HepG2 (cell line): Measurements from ENCODE around the gene GTF2F2. TPM values are rescaled to one million over a fixed set of nuclear protein-coding genes. Genes with fewer than 3 reads are reported as not detected.

Experiments used
- ATAC-seq: fragments of 200-7000 bp; cut with Tn5 transposase; 3 replicates; pipeline ENCODE4 v1.9.1; 2020; ENCODE audit warnings: mild to moderate bottlenecking, moderate library complexity
- BruUV-seq: library from RNA; stranded (reverse); fragments of 400-500 nt; replicated peaks from 2 replicates; lab custom pipeline; 2021; lab: Mats Ljungman, UMichigan
- CTCF ChIA-PET: fragments of 300-600 bp; formaldehyde crosslinking; extraction: SDS; loops from one replicate; lab custom pipeline; 2021; ENCODE audit warnings: low total read pairs, inconsistent platforms, low intra/inter-chr PET ratio; lab: Yijun Ruan, JAX
- POLR2A ChIA-PET: fragments of 350-600 bp; sonication (Branson Sonifier 250); formaldehyde crosslinking; loops from one replicate; lab custom pipeline; 2020; ENCODE audit warnings: antibody characterized with exemption, inconsistent platforms; lab: Yijun Ruan, JAX
- DNase-seq: peaks from one replicate; pipeline ENCODE4 v3.0.0-alpha.2; 2015; ENCODE audit warnings: low spot score
- FAIRE-seq: peaks from 3 replicates; lab custom pipeline; 2011; peaks lifted over from hg19 to GRCh38; lab: Jason Lieb, UNC
- H2AFZ ChIP-seq: one replicate; pipeline ENCODE4 v1.6.1; 2011; ENCODE audit warnings: low read length, inconsistent platforms
- H3K27ac ChIP-seq: fragments of 300-600 bp; 3 replicates; pipeline ENCODE4 v1.8.0; 2011; ENCODE audit warnings: mixed run types, mild to moderate bottlenecking, mixed read lengths, low read length, inconsistent platforms; ENCODE audit not compliant: insufficient read depth; ENCODE audit errors: extremely low read length
- H3K27me3 ChIP-seq, 2 experiments: fragments of 200-600 bp in 1 of 2; 2 replicates in 1 of 2; 3 replicates in 1 of 2; pipeline versions ENCODE4 v1.6.0 to v1.8.0; 2011; ENCODE audit warnings: low read length in 2 of 2, mild to moderate bottlenecking in 2 of 2, moderate library complexity in 2 of 2, inconsistent platforms in 1 of 2; ENCODE audit not compliant: insufficient read depth in 2 of 2, control insufficient read depth in 1 of 2
- H3K36me3 ChIP-seq, 2 experiments: fragments of 200-600 bp in 1 of 2; replicated peaks in 1 of 2; 2 replicates in 1 of 2; 3 replicates in 1 of 2; pipeline versions ENCODE4 v1.5.1 to v1.8.0; 2011; ENCODE audit warnings: low read length in 2 of 2, inconsistent platforms in 1 of 2; ENCODE audit not compliant: insufficient read depth in 2 of 2, control insufficient read depth in 1 of 2
- H3K4me1 ChIP-seq: 2 replicates; pipeline ENCODE4 v1.5.1; 2012; ENCODE audit warnings: low read length, inconsistent platforms; ENCODE audit not compliant: insufficient read depth
- H3K4me2 ChIP-seq: 2 replicates; pipeline ENCODE4 v1.6.0; 2011; ENCODE audit warnings: low read depth, low read length, inconsistent platforms
- H3K4me3 ChIP-seq, 3 experiments: fragments of 200-600 bp in 1 of 3; sonication (generic), shearing (Covaris generic) in 1 of 3; replicated peaks in 1 of 3; 2 replicates each; pipeline ENCODE4 v1.5.1; 2011 to 2016; ENCODE audit warnings: low read length in 3 of 3, inconsistent platforms in 2 of 3, low read depth in 2 of 3, mild to moderate bottlenecking in 2 of 3, control low read depth in 1 of 3, mixed read lengths in 1 of 3; ENCODE audit not compliant: insufficient read depth in 1 of 3
- H3K79me2 ChIP-seq: one replicate; pipeline ENCODE4 v1.6.1; 2011; ENCODE audit warnings: low read length, inconsistent platforms; ENCODE audit not compliant: insufficient read depth
- H3K9ac ChIP-seq: 2 replicates; pipeline ENCODE4 v1.6.0; 2011; ENCODE audit warnings: mild to moderate bottlenecking, low read depth, low read length, inconsistent platforms; ENCODE audit not compliant: insufficient read depth
- H3K9me3 ChIP-seq: 2 replicates; pipeline ENCODE4 v1.5.1; 2012; ENCODE audit warnings: mild to moderate bottlenecking, low read length
- H4K20me1 ChIP-seq: 2 replicates; pipeline ENCODE4 v1.6.0; 2011; ENCODE audit warnings: inconsistent platforms, mild to moderate bottlenecking, low read length, moderate library complexity; ENCODE audit not compliant: insufficient read depth
- CEBPB ChIP-seq: IDR thresholded peaks from 2 replicates; pipeline ENCODE4 v1.6.1; 2011; ENCODE audit warnings: low read depth, low read length, improper control_type of control experiment, borderline replicate concordance
- CEBPG ChIP-seq: IDR thresholded peaks from 2 replicates; pipeline ENCODE4 v1.6.1; 2016
- HIVEP1 ChIP-seq: sonication (generic); formaldehyde crosslinking; IDR thresholded peaks from 2 replicates; pipeline ENCODE4 v1.4.0; 2020; ENCODE audit warnings: mild to moderate bottlenecking, missing genetic modification reagents
- MAFK ChIP-seq, 2 experiments: IDR thresholded peaks in 1 of 2; conservative IDR thresholded peaks in 1 of 2; 2 replicates each; pipeline ENCODE4 v1.6.1; 2011; ENCODE audit warnings: improper control_type of control experiment in 2 of 2, low read length in 2 of 2
- NFKBIZ ChIP-seq: IDR thresholded peaks from 2 replicates; pipeline ENCODE4 v1.6.1; 2018; ENCODE audit warnings: missing genetic modification reagents, missing compliant biosample characterization
- ZBTB7B ChIP-seq: sonication (generic); formaldehyde crosslinking; IDR thresholded peaks from 2 replicates; pipeline ENCODE4 v1.4.0; 2020; ENCODE audit warnings: missing genetic modification reagents
- ZNF232 ChIP-seq: sonication (generic); formaldehyde crosslinking; IDR thresholded peaks from 2 replicates; pipeline ENCODE4 v1.4.0; 2020; ENCODE audit warnings: missing genetic modification reagents, borderline replicate concordance
- ZNF598 ChIP-seq: sonication (generic); formaldehyde crosslinking; IDR thresholded peaks from 2 replicates; pipeline ENCODE4 v1.5.1; 2020; ENCODE audit warnings: mild to moderate bottlenecking, missing genetic modification reagents, borderline replicate concordance
- ZNF652 ChIP-seq: IDR thresholded peaks from 2 replicates; pipeline ENCODE4 v1.6.1; 2016; ENCODE audit warnings: low read depth, borderline replicate concordance
- ZNF772 ChIP-seq: sonication (generic); formaldehyde crosslinking; IDR thresholded peaks from 2 replicates; pipeline ENCODE4 v1.5.0; 2020; ENCODE audit warnings: mild to moderate bottlenecking, missing genetic modification reagents
- WGBS: methylation state at CpG from one replicate; pipeline ENCODE4 v1.1.6; 2017; ENCODE audit warnings: low lambda C conversion rate; 5-methylcytosine and 5-hydroxymethylcytosine counted together
- in situ Hi-C: cut with HindIII; loops from 2 replicates; pipeline ENCODE4 v1.10.0; 2017; ENCODE audit warnings: low pct_unique_long_range_greater_than_20kb; ENCODE audit not compliant: extremely low pct_ligation_motif_present
- intact Hi-C: fragments of 100-400 bp; cut with micrococcal nuclease; formaldehyde crosslinking; loops from one replicate; pipeline ENCODE4 v1.10.0; 2022; ENCODE audit not compliant: unreplicated experiment
- polyA plus RNA-seq, 8 experiments: library from polyadenylated mRNA; depleted of rRNA in 3 of 8; stranded (reverse) in 7 of 8; unstranded in 1 of 8; fragments of >200 nt; fragmentation: Illumina TruSeq in 4 of 8; extraction: Trizol in 4 of 8; gene quantifications; 2 replicates each; pipeline versions ENCODE4 v1.2.1 to v1.2.3, GENCODE V29; 2011 to 2016; ENCODE audit warnings: low read depth in 4 of 8, missing spikeins in 1 of 8, mixed read lengths in 1 of 8; ENCODE audit not compliant: insufficient read depth in 1 of 8
- total RNA-seq, 5 experiments: library from RNA; depleted of rRNA; stranded (reverse); fragments of >200 nt; fragmentation: Illumina TruSeq; extraction: Trizol; gene quantifications; 2 replicates each; pipeline ENCODE4 v1.2.3, GENCODE V29; 2016; ENCODE audit warnings: low read depth in 1 of 5
- TF ChIP-seq, protein P1 (sequence below), 2 experiments: fragments of 450-650 bp in 1 of 2; sonication (generic) in 1 of 2; formaldehyde crosslinking; IDR thresholded peaks; 2 replicates each; pipeline versions ENCODE4 v1.5.0 to v1.8.0; 2020 to 2022; ENCODE audit warnings: mild to moderate bottlenecking in 1 of 2, missing genetic modification reagents in 1 of 2

GTF2F2 gene
- total and polyA plus RNA-seq, 2 of the 13 experiments (the other 11 are each of a cell fraction or from before 2014, with no cell fraction given) = 10.6 to 32.8 TPM

- no peak overlapping the region for H3K27ac ChIP-seq
- CTCF ChIA-PET = interaction anchor here (3.5 kb wide), 1 partner anchor 263 kb away, joined by 39 read pairs; no protein-coding TSS in a partner anchor
- H3K4me2 ChIP-seq = peak overlapping the region; percentile 79
- no peaks in the 10 kb centered on the region for H4K20me1 ChIP-seq
- 19% methylated on average over 15 of the region's 15 CpGs for WGBS
- H3K36me3 ChIP-seq = no peaks in the 10 kb centered on the region
- H3K9me3 ChIP-seq = no peaks in the 10 kb centered on the region
- in situ Hi-C loops = loop anchor here (5.0 kb wide), 1 partner anchor 263 kb away; no protein-coding TSS in a partner anchor
- H3K4me3 ChIP-seq = peak overlapping the region in 1 of 3 experiments; percentile 58; a peak in 2 of 6 replicates
- H3K79me2 ChIP-seq = no peaks in the 10 kb centered on the region
- POLR2A ChIA-PET = interaction anchor here (0.8 kb wide), 1 partner anchor 31 kb away, joined by 5 read pairs; no protein-coding TSS in a partner anchor
- intact Hi-C loops = no loop called here
- no peak overlapping the region for H3K9ac ChIP-seq
- peaks cover 15% of the 10 kb centered on the region for H3K4me1 ChIP-seq
- H3K27me3 ChIP-seq = no peaks in the 10 kb centered on the region; a peak in 2 of 5 replicates
- FAIRE-seq = no peak
- TF ChIP-seq CEBPB (0 out of 2 replicates have a peak, but pooled peaks have one; percentile 15), ZNF652 (CRISPR knock-in tag) (0 out of 2 replicates have a peak, but pooled peaks have one; percentile 36), CEBPG (CRISPR knock-in tag) (no peak), ZNF598 (CRISPR knock-in tag) (no peak), ZBTB7B (CRISPR knock-in tag) (no peak), NFKBIZ (CRISPR knock-in tag) (no peak), HIVEP1 (no peak), MAFK (conservative IDR thresholded peaks at IDR 0.05 in 1 of 2, IDR thresholded peaks at IDR 0.05 in 1 of 2; ENCODE audit: low read length in 2 of 2) (no peak), ZNF772 (CRISPR knock-in tag) (no peak), ZNF232 (CRISPR knock-in tag) (no peak)
- TF ChIP-seq, protein P1, sequence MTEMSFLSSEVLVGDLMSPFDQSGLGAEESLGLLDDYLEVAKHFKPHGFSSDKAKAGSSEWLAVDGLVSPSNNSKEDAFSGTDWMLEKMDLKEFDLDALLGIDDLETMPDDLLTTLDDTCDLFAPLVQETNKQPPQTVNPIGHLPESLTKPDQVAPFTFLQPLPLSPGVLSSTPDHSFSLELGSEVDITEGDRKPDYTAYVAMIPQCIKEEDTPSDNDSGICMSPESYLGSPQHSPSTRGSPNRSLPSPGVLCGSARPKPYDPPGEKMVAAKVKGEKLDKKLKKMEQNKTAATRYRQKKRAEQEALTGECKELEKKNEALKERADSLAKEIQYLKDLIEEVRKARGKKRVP (CRISPR knock-in tag; IDR thresholded peaks at IDR 0.05) = peak in 1 of 2 experiments; percentile 43; a peak in 1 of 4 replicates
- peak; percentile 20 for ATAC-seq
- BruUV-seq = no TSS peak
- no peak overlapping the region for H2AFZ ChIP-seq
- DNase-seq = no peak
These were observed 190.2 kb downstream of the GTF2F2 start for GRCh38 chr13:45310341-45311131.
